H1 (cell line): ENCODE data around the gene HMCN2. TPM values are rescaled to one million over a fixed set of nuclear protein-coding genes. Genes with fewer than 3 reads are reported as not detected.
A peak's percentile ranks its signal among the peaks of the same experiment; 100 is the strongest.

Experiments
- CTCF ChIA-PET: fragments of 300-600 bp; sonication (Branson Sonifier 250); formaldehyde crosslinking; loops from one replicate; lab custom pipeline; 2021; ENCODE audit not compliant: partially characterized antibody; lab: Charles Lee
- POLR2A ChIA-PET: fragments of 300-600 bp; sonication (Branson Sonifier 250); formaldehyde crosslinking; loops from one replicate; lab custom pipeline; 2021; ENCODE audit warnings: inconsistent platforms; ENCODE audit not compliant: partially characterized antibody; lab: Charles Lee
- DNase-seq, 2 experiments: peaks; one replicate each; pipeline versions ENCODE4 v3.0.0 to v3.0.0-alpha.2; 2010 to 2022; ENCODE audit warnings: low spot score in 2 of 2, low read depth in 1 of 2, mixed read lengths in 1 of 2
- FAIRE-seq: peaks from 2 replicates; lab custom pipeline; 2011; peaks lifted over from hg19 to GRCh38; lab: Jason Lieb, UNC
- H2AFZ ChIP-seq: 2 replicates; pipeline ENCODE4 v1.8.1; 2012; ENCODE audit warnings: low read length, inconsistent platforms
- H2AK5ac ChIP-seq: 2 replicates; pipeline ENCODE4 v1.6.1; 2013; ENCODE audit warnings: low read depth, low read length
- H2BK120ac ChIP-seq: replicated peaks from 2 replicates; pipeline ENCODE3; 2013; ENCODE audit warnings: low read depth, low read length, inconsistent platforms
- H2BK12ac ChIP-seq: 2 replicates; pipeline ENCODE4 v1.6.1; 2013; ENCODE audit warnings: low read depth, low read length
- H2BK15ac ChIP-seq: 2 replicates; pipeline ENCODE4 v1.6.1; 2013; ENCODE audit warnings: low read length
- H2BK20ac ChIP-seq: 2 replicates; pipeline ENCODE4 v1.6.1; 2013; ENCODE audit warnings: low read length
- H2BK5ac ChIP-seq: 2 replicates; pipeline ENCODE4 v1.6.1; 2013; ENCODE audit warnings: low read depth, low read length
- H3K14ac ChIP-seq: 2 replicates; pipeline ENCODE4 v1.6.1; 2013; ENCODE audit warnings: inconsistent platforms; ENCODE audit not compliant: insufficient read length
- H3K18ac ChIP-seq: 2 replicates; pipeline ENCODE4 v1.6.1; 2013; ENCODE audit warnings: low read length; ENCODE audit errors: extremely low read depth
- H3K23ac ChIP-seq: 2 replicates; pipeline ENCODE4 v1.6.1; 2013; ENCODE audit warnings: inconsistent platforms; ENCODE audit not compliant: insufficient read length
- H3K23me2 ChIP-seq: 2 replicates; pipeline ENCODE4 v1.6.1; 2013; ENCODE audit warnings: low read depth, low read length
- H3K27ac ChIP-seq: 2 replicates; pipeline ENCODE4 v1.6.1; 2011; ENCODE audit warnings: low read depth, low read length, inconsistent platforms
- H3K27me3 ChIP-seq, 4 experiments: replicated peaks in 1 of 4; 1 replicate in 1 of 4; 2 replicates in 3 of 4; pipeline versions ENCODE4 v1.6.1 to v1.8.1; 2011 to 2013; ENCODE audit warnings: low read length in 3 of 4, mild to moderate bottlenecking in 3 of 4, inconsistent platforms in 2 of 4, mixed read lengths in 2 of 4, moderate library complexity in 1 of 4; ENCODE audit not compliant: control insufficient read depth in 3 of 4, insufficient read depth in 3 of 4; ENCODE audit errors: extremely low read depth in 1 of 4
- H3K36me3 ChIP-seq, 4 experiments: 2 replicates each; pipeline versions ENCODE4 v1.6.1 to v1.8.1; 2011 to 2013; ENCODE audit warnings: mild to moderate bottlenecking in 4 of 4, low read length in 3 of 4, moderate library complexity in 2 of 4, control low read depth in 1 of 4, inconsistent platforms in 1 of 4; ENCODE audit not compliant: insufficient read depth in 4 of 4, control insufficient read depth in 2 of 4
- H3K4ac ChIP-seq: replicated peaks from 2 replicates; pipeline ENCODE3; 2013; ENCODE audit warnings: low read length, low read depth, mixed read lengths, inconsistent platforms; ENCODE audit not compliant: insufficient read length
- H3K4me1 ChIP-seq, 4 experiments: replicated peaks in 1 of 4; 1 replicate in 1 of 4; 2 replicates in 3 of 4; pipeline versions ENCODE4 v1.6.1 to v1.8.1; 2011 to 2013; ENCODE audit warnings: low read length in 3 of 4, inconsistent platforms in 2 of 4, mixed read lengths in 1 of 4; ENCODE audit not compliant: insufficient read depth in 4 of 4, control insufficient read depth in 3 of 4
- H3K4me2 ChIP-seq, 2 experiments: 2 replicates each; pipeline versions ENCODE4 v1.6.1 to v1.8.1; 2011 to 2013; ENCODE audit warnings: low read depth in 2 of 2, low read length in 2 of 2, control low read depth in 1 of 2, inconsistent platforms in 1 of 2, mild to moderate bottlenecking in 1 of 2; ENCODE audit not compliant: insufficient read depth in 1 of 2
- H3K4me3 ChIP-seq, 4 experiments: fragments of 200-600, 300-600 bp in 1 of 4; sonication (generic), shearing (Covaris generic), sonication (Bioruptor Twin) in 1 of 4; 2 replicates each; pipeline versions ENCODE4 v1.5.1 to v1.8.1; 2011 to 2016; ENCODE audit warnings: low read length in 4 of 4, low read depth in 3 of 4, control low read depth in 2 of 4, inconsistent platforms in 2 of 4, mild to moderate bottlenecking in 2 of 4, mixed read lengths in 1 of 4, moderate library complexity in 1 of 4; ENCODE audit not compliant: insufficient read depth in 2 of 4; ENCODE audit errors: extremely low read depth in 1 of 4
- H3K56ac ChIP-seq: replicated peaks from 2 replicates; pipeline ENCODE3; 2013; ENCODE audit warnings: low read depth, mild to moderate bottlenecking, mixed read lengths, low read length, inconsistent platforms; ENCODE audit not compliant: insufficient read length
- H3K79me1 ChIP-seq: 2 replicates; pipeline ENCODE4 v1.6.1; 2013; ENCODE audit warnings: low read depth, low read length, control low read depth
- H3K79me2 ChIP-seq, 2 experiments: 2 replicates each; pipeline versions ENCODE4 v1.6.1 to v1.8.1; 2012 to 2013; ENCODE audit warnings: low read length in 2 of 2, mild to moderate bottlenecking in 2 of 2, inconsistent platforms in 1 of 2; ENCODE audit not compliant: insufficient read depth in 2 of 2, control insufficient read depth in 1 of 2
- H3K9ac ChIP-seq, 4 experiments: replicated peaks in 1 of 4; 1 replicate in 1 of 4; 2 replicates in 3 of 4; pipeline versions ENCODE4 v1.6.1 to v1.8.1; 2011 to 2013; ENCODE audit warnings: low read depth in 3 of 4, low read length in 3 of 4, control low read depth in 2 of 4, mild to moderate bottlenecking in 2 of 4, moderate library complexity in 2 of 4, inconsistent platforms in 1 of 4; ENCODE audit errors: extremely low read depth in 1 of 4
- H3K9me3 ChIP-seq, 2 experiments: 2 replicates each; pipeline versions ENCODE4 v1.6.1 to v1.8.1; 2012 to 2013; ENCODE audit warnings: mild to moderate bottlenecking in 2 of 2, moderate library complexity in 2 of 2, control low read depth in 1 of 2, inconsistent platforms in 1 of 2, low read depth in 1 of 2, low read length in 1 of 2, mixed read lengths in 1 of 2; ENCODE audit not compliant: insufficient read depth in 2 of 2
- H4K20me1 ChIP-seq, 2 experiments: replicated peaks in 1 of 2; 2 replicates each; pipeline versions ENCODE3 to v1.8.1; 2011 to 2013; ENCODE audit warnings: inconsistent platforms in 2 of 2, low read length in 2 of 2, mild to moderate bottlenecking in 1 of 2; ENCODE audit not compliant: insufficient read depth in 2 of 2, control insufficient read depth in 1 of 2
- H4K5ac ChIP-seq: 2 replicates; pipeline ENCODE4 v1.6.1; 2013; ENCODE audit warnings: low read length, low read depth, mixed read lengths, inconsistent platforms; ENCODE audit not compliant: insufficient read length
- H4K8ac ChIP-seq: 2 replicates; pipeline ENCODE4 v1.8.0; 2013; ENCODE audit warnings: mild to moderate bottlenecking, moderate library complexity, low read length, inconsistent platforms; ENCODE audit not compliant: insufficient read depth; ENCODE audit errors: extremely low read depth
- H4K91ac ChIP-seq: replicated peaks from 2 replicates; pipeline ENCODE3; 2013; ENCODE audit warnings: low read length, mixed read lengths, inconsistent platforms; ENCODE audit not compliant: insufficient read length
- ASH2L ChIP-seq: fragments of 200-600, 300-600 bp; sonication (generic); IDR thresholded peaks from one replicate; pipeline ENCODE4 v1.7.1; 2017; ENCODE audit warnings: low read length
- BACH1 ChIP-seq: IDR thresholded peaks from 2 replicates; pipeline ENCODE4 v1.6.1; 2012; ENCODE audit warnings: low read length, improper control_type of control experiment
- CREB1 ChIP-seq: IDR thresholded peaks from 2 replicates; pipeline ENCODE4 v1.6.1; 2012; ENCODE audit warnings: inconsistent platforms
- HDAC6 ChIP-seq: IDR thresholded peaks from one replicate; pipeline ENCODE4 v1.7.1; 2012; ENCODE audit warnings: low read depth, mild to moderate bottlenecking, inconsistent platforms, low read length, moderate library complexity
- KDM4A ChIP-seq: IDR thresholded peaks from one replicate; pipeline ENCODE4 v1.7.1; 2012; ENCODE audit warnings: low read depth, mild to moderate bottlenecking, moderate library complexity, low read length, inconsistent platforms; ENCODE audit not compliant: severe bottlenecking
- NANOG ChIP-seq: IDR thresholded peaks from 2 replicates; pipeline ENCODE4 v1.6.1; 2011; ENCODE audit warnings: low read length, low read depth, mild to moderate bottlenecking, inconsistent platforms; ENCODE audit not compliant: insufficient read depth, poor library complexity, severe bottlenecking
- NRF1 ChIP-seq: IDR thresholded peaks from 2 replicates; pipeline ENCODE4 v1.6.1; 2011; ENCODE audit warnings: mild to moderate bottlenecking, low read depth, low read length, improper control_type of control experiment
- PHF8 ChIP-seq: fragments of 200-600 bp; sonication (generic); conservative IDR thresholded peaks from 2 replicates; pipeline ENCODE4 v1.7.1; 2012; ENCODE audit warnings: low read depth, mild to moderate bottlenecking, inconsistent platforms, low read length, moderate library complexity
- POLR2AphosphoS5 ChIP-seq: IDR thresholded peaks from 2 replicates; pipeline ENCODE4 v1.6.1; 2011; ENCODE audit warnings: low read depth, low read length
- RFX5 ChIP-seq: IDR thresholded peaks from 2 replicates; pipeline ENCODE4 v1.6.1; 2011; ENCODE audit warnings: low read depth, low read length, improper control_type of control experiment, borderline replicate concordance
- RNF2 ChIP-seq: fragments of 200-900, 300-1000 bp; sonication (generic); IDR thresholded peaks from 2 replicates; pipeline ENCODE4 v1.7.1; 2016; ENCODE audit warnings: borderline replicate concordance, low read depth, mild to moderate bottlenecking, antibody characterized with exemption, low read length; ENCODE audit not compliant: poor library complexity, severe bottlenecking; ENCODE audit errors: missing control alignments
- RXRA ChIP-seq: IDR thresholded peaks from 2 replicates; pipeline ENCODE4 v1.6.1; 2011; ENCODE audit warnings: low read depth, mild to moderate bottlenecking, low read length, moderate library complexity; ENCODE audit not compliant: insufficient read depth
- TCF12 ChIP-seq: IDR thresholded peaks from 2 replicates; pipeline ENCODE4 v1.6.1; 2011; ENCODE audit warnings: low read depth, mild to moderate bottlenecking, low read length
- YY1 ChIP-seq: IDR thresholded peaks from 2 replicates; pipeline ENCODE4 v1.6.1; 2011; ENCODE audit warnings: low read depth, mild to moderate bottlenecking, low read length
- WGBS, 2 experiments: shearing (Covaris generic) in 1 of 2; methylation state at CpG; one replicate each; pipeline versions ENCODE4 v1.1.6 to v1.1.7; 2013 to 2015; ENCODE audit warnings: low lambda C conversion rate in 2 of 2, mixed read lengths in 2 of 2, inconsistent platforms in 1 of 2, low coverage in 1 of 2, missing lambda C conversion rate in 1 of 2; ENCODE audit not compliant: insufficient replicate concordance in 2 of 2, insufficient coverage in 1 of 2, insufficient read length in 1 of 2; ENCODE audit errors: extremely low coverage in 1 of 2, missing lambda C conversion rate in 1 of 2; 5-methylcytosine and 5-hydroxymethylcytosine counted together
- polyA plus RNA-seq, 7 experiments: library from polyadenylated mRNA; depleted of rRNA in 3 of 7; stranded (reverse) in 5 of 7; unstranded in 2 of 7; fragments of >200 nt in 5 of 7; fragments of 200-250 nt in 2 of 7; gene quantifications; 1 replicate in 5 of 7; 2 replicates in 1 of 7; 4 replicates in 1 of 7; pipeline versions ENCODE4 v1.2.1 to v1.2.3, GENCODE V29; 2011 to 2013; ENCODE audit warnings: missing spikeins in 2 of 7, mixed read lengths in 2 of 7
- total RNA-seq: library from RNA; stranded (reverse); fragmentation: NEBNext Ultra II Directional; extraction: Animal tissue kit (Norgen Biotek cat#: 25700); gene quantifications from 2 replicates; pipeline ENCODE4 v1.2.1, GENCODE V29; 2021

HMCN2 gene
- total and polyA plus RNA-seq, 2 of the 8 experiments (the other 6 are each of a cell fraction or from before 2014, with no cell fraction given) = 5.0 to 9.1 TPM

DNA sequence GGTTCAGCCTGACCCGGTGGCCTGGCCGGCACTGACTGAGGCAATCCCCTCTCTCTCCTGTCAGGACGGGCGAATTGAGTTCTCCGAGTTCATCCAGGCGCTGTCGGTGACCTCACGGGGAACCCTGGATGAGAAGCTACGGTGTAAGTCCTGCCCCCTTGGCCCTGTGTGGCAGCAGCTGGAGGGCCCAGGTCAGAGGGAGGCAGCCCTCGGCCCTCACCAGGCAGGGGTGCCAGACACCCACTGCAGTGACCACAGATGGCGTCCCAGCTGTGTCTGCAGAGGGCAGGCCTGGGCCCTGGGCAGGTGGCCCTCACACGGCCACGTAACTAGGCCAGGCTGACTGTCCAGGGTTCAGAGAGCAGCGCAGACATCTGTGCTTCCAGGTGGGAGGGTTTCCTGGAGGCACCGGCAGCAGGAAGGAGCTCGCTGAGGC, 45.9 kb upstream of the HMCN2 start:
- Histone ChIP-seq H3K4ac (no peak overlapping the region), H3K9me3 (no peaks in the 10 kb centered on the region), H3K56ac (no peak overlapping the region), H3K4me2 (no peak overlapping the region), H3K79me1 (peaks cover 3% of the 10 kb centered on the region; the same call in 1 of the 2 replicates), H3K23ac (no peak overlapping the region), H3K23me2 (no peaks in the 10 kb centered on the region), H3K27me3 (no peaks in the 10 kb centered on the region), H3K4me3 (no peak overlapping the region), H3K18ac (no peak overlapping the region), H3K27ac (no peak overlapping the region), H2BK15ac (no peak overlapping the region), H4K8ac (no peak overlapping the region), H2AFZ (no peak overlapping the region), H3K79me2 (no peaks in the 10 kb centered on the region), H2BK120ac (no peak overlapping the region), H2BK12ac (no peak overlapping the region), H3K4me1 (peaks cover 0 to 14% (median under 1%) of the 10 kb centered on the region in 4 experiments; a peak in 5 of 7 replicates), H3K36me3 (peaks cover 0 to 7% (median 2%) of the 10 kb centered on the region in 4 experiments; a peak in 4 of 8 replicates), H4K20me1 (peaks cover 0 to 4% of the 10 kb centered on the region in 2 experiments), H3K14ac (no peak overlapping the region), H3K9ac (no peak overlapping the region), H2BK20ac (no peak overlapping the region), H2AK5ac (peak overlapping the region; percentile 48; the same call in 1 of the 2 replicates), H4K5ac (no peak overlapping the region), H4K91ac (no peak overlapping the region), H2BK5ac (peak overlapping the region; percentile 5; the same call in 1 of the 2 replicates)
- CTCF ChIA-PET = interaction anchor here (0.6 to 2.6 kb wide), 17 partner anchors 11 to 141 kb away, joined by 3 to 10 read pairs (median 4); no protein-coding TSS in a partner anchor
- DNase-seq = no peak
- no peak for FAIRE-seq
- POLR2A ChIA-PET = interaction anchor here (0.9 to 1.5 kb wide), 2 partner anchors 19 to 45 kb away, joined by 3 to 5 read pairs; no protein-coding TSS in a partner anchor
- 95% methylated on average over 15 of the region's 16 CpGs; no CpG with 5 or more reads in 1 of the 2 experiments for WGBS, 2 experiments
- TF ChIP-seq CREB1 (no peak), RXRA (no peak), RNF2 (no peak), NANOG (no peak), TCF12 (no peak), HDAC6 (no peak), PHF8 (no peak), RFX5 (no peak), ASH2L (no peak), POLR2AphosphoS5 (no peak), NRF1 (no peak), BACH1 (no peak), YY1 (no peak), KDM4A (no peak)
